ENCODE data around the gene ZNF385B. TPM values are rescaled to one million over a fixed set of nuclear protein-coding genes. Genes with fewer than 3 reads are reported as not detected.

Gene ZNF385B
- polyA plus RNA-seq, 1 experiment: not detected

GRCh38 chr2:179856205-179856604, 5.2 kb downstream of the ZNF385B start:
- TF ChIP-seq CTCF (IDR thresholded peaks at IDR 0.05; ENCODE audit: low read depth, low read length): no peak
- ChIA-PET CTCF (no interaction called here), POLR2A (no interaction called here)
- no peak overlapping the region for H3K27ac ChIP-seq (ENCODE audit: low read depth, low read length)
- DNase-seq (ENCODE audit: low read depth, low spot score): no peak
- no peaks in the 10 kb centered on the region for H3K9me3 ChIP-seq (ENCODE audit: control insufficient read depth, insufficient read depth, low read length)
- no peak overlapping the region for H3K4me3 ChIP-seq (ENCODE audit: low read depth, low read length)
- H3K27me3 ChIP-seq (ENCODE audit: control insufficient read depth, insufficient read depth, low read length): peaks cover 16% of the 10 kb centered on the region

- ChIA-PET CTCF (no interaction called here), POLR2A (no interaction called here)
- DNase-seq (ENCODE audit: low read depth, low spot score): no peak
- no peaks in the 10 kb centered on the region for H3K9me3 ChIP-seq (ENCODE audit: control insufficient read depth, insufficient read depth, low read length)
- no peak overlapping the region for H3K4me3 ChIP-seq (ENCODE audit: low read depth, low read length)
- H3K27me3 ChIP-seq (ENCODE audit: control insufficient read depth, insufficient read depth, low read length): peaks cover 16% of the 10 kb centered on the region
- TF ChIP-seq CTCF (IDR thresholded peaks at IDR 0.05; ENCODE audit: low read depth, low read length): no peak
- H3K27ac ChIP-seq (ENCODE audit: low read depth, low read length): no peak overlapping the region
Observed at GRCh38 chr2:179855673-179856072, 5.7 kb downstream of the ZNF385B start.

- H3K27me3 ChIP-seq (ENCODE audit: control insufficient read depth, insufficient read depth, low read length): peaks cover 8% of the 10 kb centered on the region
- no peak overlapping the region for H3K4me3 ChIP-seq (ENCODE audit: low read depth, low read length)
- POLR2A ChIA-PET: no interaction called here
- CTCF ChIA-PET: no interaction called here
- no peak for DNase-seq (ENCODE audit: low read depth, low spot score)
- H3K27ac ChIP-seq (ENCODE audit: low read depth, low read length): no peak overlapping the region
- no peak for TF ChIP-seq CTCF (IDR thresholded peaks at IDR 0.05; ENCODE audit: low read depth, low read length)
- no peaks in the 10 kb centered on the region for H3K9me3 ChIP-seq (ENCODE audit: control insufficient read depth, insufficient read depth, low read length)
Observed at GRCh38 chr2:179854891-179855290, 6.5 kb downstream of the ZNF385B start.

GRCh38 chr2:179853108-179853507, 8.3 kb downstream of the ZNF385B start:
- CTCF ChIA-PET: no interaction called here
- POLR2A ChIA-PET: no interaction called here

GRCh38 chr2:179850188-179850587, 11.2 kb downstream of the ZNF385B start:
- Histone ChIP-seq H3K27me3 (ENCODE audit: control insufficient read depth, insufficient read depth, low read length) (no peaks in the 10 kb centered on the region), H3K27ac (ENCODE audit: low read depth, low read length) (no peak overlapping the region), H3K4me3 (ENCODE audit: low read depth, low read length) (no peak overlapping the region), H3K9me3 (ENCODE audit: control insufficient read depth, insufficient read depth, low read length) (no peaks in the 10 kb centered on the region)
- DNase-seq (ENCODE audit: low read depth, low spot score): peak; percentile 6
- ChIA-PET POLR2A (no interaction called here), CTCF (interaction anchor here (0.6 to 1.9 kb wide), 6 partner anchors 17 to 227 kb away, joined by 3 to 7 read pairs (median 4); no protein-coding TSS in a partner anchor)
- TF ChIP-seq CTCF (IDR thresholded peaks at IDR 0.05; ENCODE audit: low read depth, low read length): peak; percentile 32

More at GRCh38 chr2:179853108-179853507, 8.3 kb downstream of the ZNF385B start:
- Histone ChIP-seq H3K4me3 (ENCODE audit: low read depth, low read length) (no peak overlapping the region), H3K9me3 (ENCODE audit: control insufficient read depth, insufficient read depth, low read length) (no peaks in the 10 kb centered on the region), H3K27me3 (ENCODE audit: control insufficient read depth, insufficient read depth, low read length) (no peaks in the 10 kb centered on the region), H3K27ac (ENCODE audit: low read depth, low read length) (no peak overlapping the region)
- TF ChIP-seq CTCF (IDR thresholded peaks at IDR 0.05; ENCODE audit: low read depth, low read length): no peak
- no peak for DNase-seq (ENCODE audit: low read depth, low spot score)
